Measurements from ENCODE around the gene PSMD12.
"Not testable (repeated sequence)": the region's sequence is repeated elsewhere in the genome, so short reads cannot be mapped to it uniquely, and the experiment has no call there.

PSMD12 gene

GRCh38 chr17:67366193-67367157, at the start of gene PSMD12:
Gene PSMD12 (minus strand): TSS chr17:67366577. CDS start chr17:67366519, 58 bp downstream.
- DNase-seq, result peak; percentile 65

GRCh38 chr17:67415291-67415690, 48.9 kb upstream of the PSMD12 start:
- no peak for DNase-seq

- DNase-seq, result no peak
Measured at GRCh38 chr17:67414559-67414958, 48.2 kb upstream of the PSMD12 start.

GRCh38 chr17:67414130-67414529, 47.8 kb upstream of the PSMD12 start:
- DNase-seq, result no peak

- DNase-seq, result no peak
Measured at GRCh38 chr17:67413388-67413787, 47.0 kb upstream of the PSMD12 start.

- no peak for DNase-seq
Measured at GRCh38 chr17:67412941-67413340, 46.6 kb upstream of the PSMD12 start.

GRCh38 chr17:67412032-67412431, 45.7 kb upstream of the PSMD12 start:
- no peak for DNase-seq

- no peak for DNase-seq
Measured at GRCh38 chr17:67411397-67411796, 45.0 kb upstream of the PSMD12 start.

- DNase-seq, result not testable (repeated sequence)
Measured at GRCh38 chr17:67408455-67408830, 42.1 kb upstream of the PSMD12 start.

- no peak for DNase-seq
Measured at GRCh38 chr17:67403483-67403882, 37.1 kb upstream of the PSMD12 start.

- no peak for DNase-seq
Measured at GRCh38 chr17:67403065-67403464, 36.7 kb upstream of the PSMD12 start.

- DNase-seq, result no peak
Measured at GRCh38 chr17:67401598-67402504, 35.5 kb upstream of the PSMD12 start.

- no peak for DNase-seq
Measured at GRCh38 chr17:67401106-67401505, 34.7 kb upstream of the PSMD12 start.

- DNase-seq, result no peak
Measured at GRCh38 chr17:67400193-67400592, 33.8 kb upstream of the PSMD12 start.

- DNase-seq, result no peak
Measured at GRCh38 chr17:67399676-67400075, 33.3 kb upstream of the PSMD12 start.

- no peak for DNase-seq
Measured at GRCh38 chr17:67393809-67394397, 27.5 kb upstream of the PSMD12 start.

- no peak for DNase-seq
Measured at GRCh38 chr17:67392111-67392510, 25.7 kb upstream of the PSMD12 start.

GRCh38 chr17:67390646-67391361, 24.4 kb upstream of the PSMD12 start:
- peak; percentile 85 for DNase-seq

- no peak for DNase-seq
Measured at GRCh38 chr17:67390006-67390645, 23.7 kb upstream of the PSMD12 start.

- DNase-seq, result no peak
Measured at GRCh38 chr17:67388986-67389385, 22.6 kb upstream of the PSMD12 start.

- not testable (repeated sequence) for DNase-seq
Measured at GRCh38 chr17:67388536-67388935, 22.2 kb upstream of the PSMD12 start.

- no peak for DNase-seq
Measured at GRCh38 chr17:67386965-67387551, 20.7 kb upstream of the PSMD12 start.

Measured in kidney glomerular epithelial cell (primary cell).